ENCODE data around the gene NRN1L.

Gene NRN1L

GRCh38 chr16:67886387-67886786 lies 1.7 kb downstream of the NRN1L start:
- H3K27me3 ChIP-seq (ENCODE audit: insufficient read depth, low read depth, severe bottlenecking): no peaks in the 10 kb centered on the region
- H3K4me3 ChIP-seq (ENCODE audit: low read depth, low read length): no peak overlapping the region
- peaks cover 33% of the 10 kb centered on the region for H3K36me3 ChIP-seq
- H3K9me3 ChIP-seq (ENCODE audit: severe bottlenecking): no peaks in the 10 kb centered on the region
- TF ChIP-seq, protein P1, sequence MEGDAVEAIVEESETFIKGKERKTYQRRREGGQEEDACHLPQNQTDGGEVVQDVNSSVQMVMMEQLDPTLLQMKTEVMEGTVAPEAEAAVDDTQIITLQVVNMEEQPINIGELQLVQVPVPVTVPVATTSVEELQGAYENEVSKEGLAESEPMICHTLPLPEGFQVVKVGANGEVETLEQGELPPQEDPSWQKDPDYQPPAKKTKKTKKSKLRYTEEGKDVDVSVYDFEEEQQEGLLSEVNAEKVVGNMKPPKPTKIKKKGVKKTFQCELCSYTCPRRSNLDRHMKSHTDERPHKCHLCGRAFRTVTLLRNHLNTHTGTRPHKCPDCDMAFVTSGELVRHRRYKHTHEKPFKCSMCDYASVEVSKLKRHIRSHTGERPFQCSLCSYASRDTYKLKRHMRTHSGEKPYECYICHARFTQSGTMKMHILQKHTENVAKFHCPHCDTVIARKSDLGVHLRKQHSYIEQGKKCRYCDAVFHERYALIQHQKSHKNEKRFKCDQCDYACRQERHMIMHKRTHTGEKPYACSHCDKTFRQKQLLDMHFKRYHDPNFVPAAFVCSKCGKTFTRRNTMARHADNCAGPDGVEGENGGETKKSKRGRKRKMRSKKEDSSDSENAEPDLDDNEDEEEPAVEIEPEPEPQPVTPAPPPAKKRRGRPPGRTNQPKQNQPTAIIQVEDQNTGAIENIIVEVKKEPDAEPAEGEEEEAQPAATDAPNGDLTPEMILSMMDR (IDR thresholded peaks at IDR 0.05; ENCODE audit: low read depth, low read length): peak; percentile 12; the same call in 1 of the 2 replicates
- peak overlapping the region; percentile 75 for H3K27ac ChIP-seq
- DNase-seq: peak; percentile 44

DNA sequence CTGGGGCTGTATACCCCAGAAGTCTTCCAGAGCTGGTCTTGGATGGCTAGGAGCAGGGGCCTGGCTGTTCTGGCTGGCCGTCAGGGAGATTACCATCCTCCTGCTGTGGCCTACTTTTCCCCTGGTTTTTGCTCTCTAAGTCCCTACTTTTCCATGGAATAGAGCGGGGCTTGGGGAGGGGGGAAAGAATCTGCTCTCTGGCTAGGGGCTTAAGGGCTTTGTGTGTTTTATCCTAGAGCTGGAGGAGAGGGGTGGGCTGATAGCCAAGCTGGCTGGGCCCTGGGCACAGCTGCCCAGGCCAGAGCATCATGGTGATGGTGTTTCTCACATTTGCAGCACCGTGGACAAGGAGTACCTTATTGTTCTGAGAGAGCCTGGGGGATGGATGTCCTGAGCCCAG lies 3.6 kb downstream of the NRN1L start:
- H3K9me3 ChIP-seq (ENCODE audit: severe bottlenecking): no peaks in the 10 kb centered on the region
- H3K36me3 ChIP-seq: peaks cover 13% of the 10 kb centered on the region
- H3K27ac ChIP-seq: peak overlapping the region; percentile 83
- DNase-seq: peak; percentile 77
- TF ChIP-seq, protein P1 (IDR thresholded peaks at IDR 0.05; ENCODE audit: low read depth, low read length): no peak
- no peak overlapping the region for H3K4me3 ChIP-seq (ENCODE audit: low read depth, low read length)
- H3K27me3 ChIP-seq (ENCODE audit: insufficient read depth, low read depth, severe bottlenecking): no peaks in the 10 kb centered on the region

DNA sequence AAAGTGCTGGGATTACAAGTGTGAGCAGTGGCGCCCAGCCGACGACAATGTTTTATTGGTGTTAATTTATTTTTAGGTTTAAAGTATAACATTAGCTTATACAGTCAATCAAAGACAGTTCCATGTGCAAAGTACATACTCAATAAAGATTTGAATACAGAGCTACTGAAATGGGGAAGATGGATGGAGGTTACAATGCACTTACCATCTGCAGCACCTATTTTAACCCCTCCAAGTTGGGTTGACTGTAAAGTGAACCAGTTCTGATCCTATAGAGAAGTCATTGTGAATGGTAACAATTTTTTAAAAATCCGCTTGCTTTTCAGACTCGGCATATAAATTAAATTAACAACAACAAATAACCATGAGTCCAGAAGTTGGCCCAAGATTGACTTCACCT lies 7.7 kb downstream of the NRN1L start:
- peak overlapping the region; percentile 52 for H3K27ac ChIP-seq
- DNase-seq: no peak
- TF ChIP-seq, protein P1 (IDR thresholded peaks at IDR 0.05; ENCODE audit: low read depth, low read length): no peak
- H3K27me3 ChIP-seq (ENCODE audit: insufficient read depth, low read depth, severe bottlenecking): no peaks in the 10 kb centered on the region
- H3K36me3 ChIP-seq: no peaks in the 10 kb centered on the region; the same call in 1 of the 2 replicates
- H3K9me3 ChIP-seq (ENCODE audit: severe bottlenecking): no peaks in the 10 kb centered on the region
- H3K4me3 ChIP-seq (ENCODE audit: low read depth, low read length): peak overlapping the region; percentile 38

GRCh38 chr16:67892899-67893742 lies 8.4 kb downstream of the NRN1L start, which contains the start of gene PSKH1:
PSKH1 (plus strand) TSS chr16:67893254; CDS start chr16:67908750, 15,496 bp downstream.
- H3K27ac ChIP-seq: peak within 1 kb of the TSS; percentile 93
- H3K9me3 ChIP-seq (ENCODE audit: severe bottlenecking): no peaks in the 10 kb centered on the region
- peak within 1 kb of the TSS; percentile 88 for H3K4me3 ChIP-seq (ENCODE audit: low read depth, low read length)
- no peaks in the 10 kb centered on the region; the same call in 1 of the 2 replicates for H3K36me3 ChIP-seq
- peak; percentile 97 for DNase-seq
- TF ChIP-seq, protein P1 (IDR thresholded peaks at IDR 0.05; ENCODE audit: low read depth, low read length): no peak
- H3K27me3 ChIP-seq (ENCODE audit: insufficient read depth, low read depth, severe bottlenecking): no peaks in the 10 kb centered on the region

DNA sequence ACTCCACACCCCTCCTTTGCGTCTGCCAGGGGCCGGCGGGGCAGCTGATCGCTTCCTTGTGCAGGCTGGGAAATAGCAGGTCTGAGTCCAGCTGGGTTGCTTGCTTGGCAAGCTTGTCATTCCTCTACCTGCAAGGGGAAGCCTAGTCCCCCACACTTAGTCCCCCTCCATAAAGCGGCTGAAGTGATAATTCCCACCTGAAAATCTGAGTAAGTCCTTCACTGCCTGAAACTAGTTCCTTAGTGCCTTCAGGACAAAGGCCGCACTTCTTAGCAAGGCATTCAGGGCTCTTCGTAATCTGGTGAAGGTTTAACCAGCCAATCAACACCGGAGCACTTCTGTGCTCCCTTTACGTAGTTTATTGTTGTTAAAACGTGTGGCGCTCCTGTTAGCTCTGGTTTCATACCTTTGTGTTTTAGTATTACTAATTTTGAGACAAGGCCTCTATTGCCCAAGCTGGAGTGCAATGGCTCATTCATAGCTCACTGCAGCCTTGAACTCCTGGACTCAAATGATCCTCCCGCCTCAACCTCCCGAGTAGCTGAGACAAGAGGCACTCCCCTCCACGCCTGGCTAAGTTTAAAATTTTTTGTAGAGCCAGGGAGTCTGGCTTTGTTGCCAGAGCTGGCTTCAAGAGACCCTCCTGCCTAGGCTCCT lies 9.2 kb downstream of the NRN1L start:
- no peaks in the 10 kb centered on the region; the same call in 1 of the 2 replicates for H3K36me3 ChIP-seq
- TF ChIP-seq, protein P1 (IDR thresholded peaks at IDR 0.05; ENCODE audit: low read depth, low read length): no peak
- H3K27me3 ChIP-seq (ENCODE audit: insufficient read depth, low read depth, severe bottlenecking): no peaks in the 10 kb centered on the region
- peak overlapping the region; percentile 88 for H3K4me3 ChIP-seq (ENCODE audit: low read depth, low read length)
- DNase-seq: peak; percentile 58
- H3K9me3 ChIP-seq (ENCODE audit: severe bottlenecking): no peaks in the 10 kb centered on the region
- H3K27ac ChIP-seq: peak overlapping the region; percentile 93
